ENCODE measurements around the gene GALNT17. TPM values are rescaled to one million over a fixed set of nuclear protein-coding genes. Genes with fewer than 3 reads are reported as not detected.

Gene GALNT17
- total RNA-seq, 1 donor from 2014 or later, result not detected

GRCh38 chr7:71386152-71386785 is 254.3 kb downstream of the GALNT17 start:
- DNase-seq (ENCODE audit: low read depth, low spot score), result no peak

GRCh38 chr7:71388181-71388580 is 256.2 kb downstream of the GALNT17 start:
- no peak for DNase-seq (ENCODE audit: low read depth, low spot score)

- no peak for DNase-seq (ENCODE audit: low read depth, low spot score)
Observed at GRCh38 chr7:71389976-71390375, 258.0 kb downstream of the GALNT17 start.

GRCh38 chr7:71393661-71394060 is 261.7 kb downstream of the GALNT17 start:
- DNase-seq (ENCODE audit: low read depth, low spot score), result no peak

- DNase-seq (ENCODE audit: low read depth, low spot score), result no peak
Observed at GRCh38 chr7:71402684-71403083, 270.7 kb downstream of the GALNT17 start.

- DNase-seq (ENCODE audit: low read depth, low spot score), result no peak
Observed at GRCh38 chr7:71403202-71403946, 271.4 kb downstream of the GALNT17 start.

GRCh38 chr7:71404726-71405345 is 272.9 kb downstream of the GALNT17 start:
- no peak for DNase-seq (ENCODE audit: low read depth, low spot score)

GRCh38 chr7:71408271-71408670 is 276.3 kb downstream of the GALNT17 start:
- no peak for DNase-seq (ENCODE audit: low read depth, low spot score)

GRCh38 chr7:71409550-71410157 is 277.7 kb downstream of the GALNT17 start:
- DNase-seq (ENCODE audit: low read depth, low spot score), result no peak

GRCh38 chr7:71411475-71411874 is 279.5 kb downstream of the GALNT17 start:
- DNase-seq (ENCODE audit: low read depth, low spot score), result no peak

GRCh38 chr7:71414490-71414889 is 282.5 kb downstream of the GALNT17 start:
- DNase-seq (ENCODE audit: low read depth, low spot score), result no peak

- DNase-seq (ENCODE audit: low read depth, low spot score), result no peak
Observed at GRCh38 chr7:71419546-71420337, 287.8 kb downstream of the GALNT17 start.

GRCh38 chr7:71422104-71422503 is 290.2 kb downstream of the GALNT17 start:
- no peak for DNase-seq (ENCODE audit: low read depth, low spot score)

GRCh38 chr7:71424166-71425035 is 292.5 kb downstream of the GALNT17 start:
- DNase-seq (ENCODE audit: low read depth, low spot score), result no peak

GRCh38 chr7:71429083-71429482 is 297.1 kb downstream of the GALNT17 start:
- DNase-seq (ENCODE audit: low read depth, low spot score), result no peak

- no peak for DNase-seq (ENCODE audit: low read depth, low spot score)
Observed at GRCh38 chr7:71430246-71430645, 298.3 kb downstream of the GALNT17 start.

GRCh38 chr7:71439321-71439720 is 307.4 kb downstream of the GALNT17 start:
- DNase-seq (ENCODE audit: low read depth, low spot score), result no peak

- no peak for DNase-seq (ENCODE audit: low read depth, low spot score)
Observed at GRCh38 chr7:71442492-71443190, 310.7 kb downstream of the GALNT17 start.

GRCh38 chr7:71443191-71443530 is 311.2 kb downstream of the GALNT17 start:
- no peak for DNase-seq (ENCODE audit: low read depth, low spot score)

GRCh38 chr7:71444130-71444529 is 312.2 kb downstream of the GALNT17 start:
- no peak for DNase-seq (ENCODE audit: low read depth, low spot score)

Measured in pulmonary artery endothelial cell (primary cell).